Stimulated activated CD4-positive, alpha-beta T cell treated with anti-CD3 and anti-CD28 coated beads, Interleukin-1b, Interleukin-23, amount 100 ng/mL, for 1 hour (primary cell): ENCODE results near the gene ERO1B.

ENCODE experiments used
- DNase-seq, 2 donors: peaks; one replicate each; pipeline ENCODE4 v3.0.0-alpha.2; 2020; ENCODE audit warnings: low read depth in 2 of 2

ERO1B gene

DNA sequence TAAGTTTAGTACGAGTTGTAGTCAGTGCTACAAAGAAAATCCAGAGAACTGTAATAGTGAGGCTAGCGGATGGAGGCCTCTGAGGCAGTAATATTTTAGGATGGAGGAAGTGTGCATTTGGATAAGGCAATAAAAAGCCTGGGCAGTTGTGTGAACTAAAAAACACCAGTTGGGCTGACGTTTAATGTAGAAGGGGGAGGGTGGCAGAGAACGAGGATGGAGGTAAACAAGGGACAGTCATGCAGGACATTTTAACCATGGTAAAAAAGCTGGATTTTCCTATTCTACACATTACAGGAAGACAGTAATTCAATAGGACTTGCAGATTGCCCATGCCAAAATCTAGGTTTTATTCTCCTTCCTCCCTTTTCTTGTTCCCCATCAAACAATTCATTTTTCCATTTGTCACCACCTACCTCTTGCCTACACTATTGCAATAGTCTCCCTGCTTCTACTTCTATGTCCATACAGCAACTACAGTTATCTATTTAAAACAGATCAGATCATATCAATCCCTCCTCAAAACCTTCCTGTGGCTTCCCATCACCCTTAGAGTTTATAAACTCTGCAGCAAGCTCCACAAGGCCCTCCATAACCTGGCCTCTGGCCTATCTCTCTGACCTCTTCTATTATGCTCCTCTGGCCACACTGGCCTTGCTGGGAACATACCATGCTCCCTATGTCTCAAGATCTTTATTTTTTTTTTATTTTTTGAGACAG, 27.7 kb downstream of the ERO1B start:
- DNase-seq: no peak

DNA sequence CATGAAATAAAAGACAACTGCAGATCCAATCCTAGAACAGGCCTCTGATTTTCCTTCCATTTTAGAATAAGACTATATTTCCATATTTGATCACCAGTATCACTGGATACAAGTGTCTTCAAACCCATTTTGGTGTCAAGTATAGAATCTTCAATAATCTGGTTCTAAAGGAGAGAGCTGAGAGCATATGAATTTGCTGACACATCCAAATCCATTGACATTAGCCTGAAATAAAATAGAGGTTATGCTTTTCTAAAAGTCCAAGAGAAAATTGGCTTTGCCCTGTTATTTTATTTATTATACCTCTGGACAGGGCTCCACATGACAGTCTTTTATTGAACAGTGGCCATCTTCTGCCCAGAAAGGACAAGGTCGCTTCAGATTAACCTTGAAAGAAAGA, 28.6 kb downstream of the ERO1B start:
- DNase-seq: no peak

DNA sequence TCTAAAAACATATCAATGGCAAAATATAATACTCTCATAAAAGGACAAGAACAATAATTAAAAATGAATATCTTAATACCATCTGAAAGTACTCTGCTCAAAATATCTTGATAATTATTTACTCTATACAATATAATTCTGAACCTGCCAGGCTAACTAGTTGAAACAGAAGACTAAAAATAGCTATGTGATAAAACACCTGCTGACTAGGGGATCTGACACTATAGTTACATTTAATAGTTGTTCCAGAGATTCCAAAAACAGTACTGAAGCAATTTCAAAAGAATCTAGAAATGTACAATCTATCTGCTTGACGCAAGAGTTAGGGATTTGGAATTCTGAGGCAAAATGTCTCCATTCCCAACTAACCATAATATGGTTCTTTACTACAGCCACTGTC, 30.2 kb downstream of the ERO1B start:
- DNase-seq: no peak

DNA sequence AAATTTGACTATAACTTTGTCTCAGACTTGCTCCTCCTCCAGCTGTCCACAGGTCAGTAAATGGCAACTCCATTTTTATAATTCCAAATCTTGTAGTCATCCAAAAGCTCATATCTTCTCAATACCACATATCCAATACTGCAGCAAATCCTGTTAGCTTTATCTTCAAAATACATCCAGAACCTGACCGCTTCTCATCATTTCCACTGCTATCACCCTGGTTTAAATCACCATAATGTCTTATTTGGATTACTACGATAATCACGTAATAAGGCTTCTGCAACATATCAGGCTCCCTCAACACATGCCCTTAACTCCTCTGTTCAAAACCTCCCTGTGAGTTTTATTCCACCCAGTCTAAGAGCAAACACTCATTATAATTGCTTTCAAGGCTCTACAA, 34.5 kb downstream of the ERO1B start:
- no peak for DNase-seq

DNA sequence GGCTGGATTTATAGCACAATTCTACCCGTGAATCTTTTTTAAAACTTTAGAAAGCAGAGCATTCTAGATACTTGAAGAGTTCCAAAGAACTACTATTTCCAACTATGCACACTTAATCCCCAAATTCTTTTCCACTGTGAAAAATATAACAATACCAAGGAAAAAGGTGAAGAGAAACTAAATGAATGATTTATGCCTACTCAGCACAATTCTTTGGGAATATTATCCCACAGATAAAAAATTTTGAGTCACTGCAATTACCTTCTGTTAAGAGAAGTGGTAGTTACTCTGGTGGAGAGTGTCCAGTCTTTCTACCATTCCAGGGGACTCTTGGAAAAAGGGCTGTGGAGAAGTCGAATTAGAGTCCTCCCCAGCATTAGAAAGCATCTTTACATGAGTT, 39.2 kb downstream of the ERO1B start:
- no peak for DNase-seq

DNA sequence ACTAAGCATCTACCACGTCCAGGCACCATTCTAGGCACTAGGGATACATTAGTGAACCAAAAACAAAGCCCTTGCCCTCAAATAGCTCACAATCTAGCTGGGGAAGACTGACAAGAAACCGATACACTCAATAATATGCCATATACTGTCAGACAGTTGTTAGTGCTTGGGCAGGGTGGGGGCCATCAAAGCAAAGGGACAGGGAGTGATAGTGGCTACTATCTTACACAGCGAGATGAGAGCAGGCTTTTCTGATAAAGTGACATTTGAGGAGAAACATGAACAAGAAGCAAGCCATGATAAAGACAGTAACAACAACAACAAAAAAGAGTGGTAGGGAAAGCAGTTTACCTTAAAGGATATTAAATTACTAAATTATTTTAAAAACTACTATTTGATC, 41.1 kb downstream of the ERO1B start:
- DNase-seq: no peak

DNA sequence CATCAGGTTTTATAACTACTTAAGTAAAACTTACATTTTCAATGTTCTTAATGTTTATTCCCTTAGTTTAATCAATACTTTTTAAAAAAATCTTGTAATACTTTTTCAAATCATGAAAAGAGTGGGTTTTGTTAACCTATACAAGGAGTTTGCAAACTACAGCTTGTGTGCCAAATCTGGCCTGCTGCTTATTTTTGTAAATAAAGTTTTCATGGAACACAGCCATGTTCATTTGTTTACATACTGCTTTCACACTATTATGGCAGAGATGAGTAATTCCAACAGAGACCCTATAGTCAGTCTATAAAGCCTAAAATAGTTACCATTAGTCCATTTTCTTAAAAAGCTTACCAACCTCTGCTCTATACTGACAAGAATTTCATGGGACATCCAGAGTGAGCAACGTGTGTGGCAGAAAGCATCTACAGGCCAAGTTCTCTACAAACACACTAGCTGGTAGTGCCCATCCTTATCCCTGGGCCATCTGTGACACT, 42.6 kb downstream of the ERO1B start:
- no peak for DNase-seq

DNA sequence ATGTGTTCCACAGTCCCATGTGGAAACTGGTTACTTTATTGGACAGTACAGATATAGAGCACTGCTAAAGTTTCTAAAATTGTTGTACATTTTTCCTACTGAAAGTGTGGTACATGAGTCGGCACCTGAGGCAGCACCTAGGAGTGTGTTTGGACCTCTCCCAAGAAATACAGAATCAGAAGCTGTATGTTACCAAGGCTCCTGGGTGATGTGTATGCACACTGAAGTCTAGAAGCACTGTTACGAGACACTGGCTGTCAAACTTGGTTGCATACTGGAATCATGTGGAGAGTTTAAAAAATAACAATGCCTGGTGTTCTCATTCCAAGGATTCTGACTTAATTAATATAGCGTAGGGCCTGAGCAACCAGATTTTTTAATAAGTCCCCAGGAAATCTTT, 46.6 kb downstream of the ERO1B start:
- DNase-seq: no peak

DNA sequence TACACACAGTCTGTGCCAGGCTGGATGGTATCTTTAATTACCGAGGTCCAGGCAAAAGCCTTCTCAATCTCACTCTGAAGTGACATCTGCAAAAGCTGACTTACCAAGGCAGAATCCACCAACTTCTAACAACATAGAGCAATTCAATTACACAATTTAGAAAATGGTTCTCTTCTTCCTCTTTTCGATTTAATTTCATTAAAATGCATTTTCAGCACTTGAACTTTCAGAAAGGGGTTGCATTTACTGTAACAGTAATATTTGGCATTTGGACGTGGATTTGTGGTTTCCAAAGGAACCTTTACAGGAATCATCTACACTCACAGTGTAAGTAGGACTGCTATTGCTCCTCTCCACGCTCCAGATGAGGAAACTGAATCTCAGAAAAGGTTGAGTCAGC, 53.3 kb downstream of the ERO1B start:
- no peak for DNase-seq

DNA sequence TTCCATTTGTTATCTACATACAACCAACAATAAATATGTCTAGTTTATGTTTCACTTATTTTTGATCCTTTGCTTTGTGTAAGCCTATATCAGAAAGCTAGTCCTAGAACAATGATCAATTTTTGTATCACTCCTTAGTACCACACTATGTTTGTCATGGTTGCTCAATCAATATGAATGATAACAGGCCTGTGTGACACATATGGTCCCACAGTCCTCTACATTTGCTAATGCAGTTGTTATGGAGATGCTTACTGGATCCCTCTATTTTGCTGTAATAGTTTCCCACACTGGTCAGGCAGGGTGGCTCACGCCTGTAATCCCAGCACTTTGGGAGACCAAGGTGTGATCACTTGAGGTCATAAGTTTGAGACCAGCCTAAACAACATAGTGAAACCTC, 59.1 kb downstream of the ERO1B start:
- no peak for DNase-seq

DNA sequence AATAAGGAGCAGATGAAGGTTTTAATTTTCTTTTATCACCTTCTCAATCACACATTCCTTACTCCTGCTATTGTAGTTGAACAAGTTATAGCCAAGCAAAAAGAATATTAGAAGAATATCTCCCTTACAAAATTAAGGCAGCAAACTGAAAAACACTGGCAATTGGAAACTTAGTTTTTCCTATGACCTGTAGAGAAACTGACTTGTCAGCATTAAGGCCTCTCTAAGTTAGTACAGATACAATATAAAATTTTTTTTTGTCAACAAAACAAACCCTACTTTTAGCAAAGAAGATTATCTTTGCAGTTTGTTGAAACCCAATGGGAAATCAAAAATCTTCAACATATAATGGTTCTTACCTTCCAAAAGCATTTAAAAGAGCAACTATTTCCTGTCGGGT, 61.3 kb downstream of the ERO1B start:
- no peak for DNase-seq

DNA sequence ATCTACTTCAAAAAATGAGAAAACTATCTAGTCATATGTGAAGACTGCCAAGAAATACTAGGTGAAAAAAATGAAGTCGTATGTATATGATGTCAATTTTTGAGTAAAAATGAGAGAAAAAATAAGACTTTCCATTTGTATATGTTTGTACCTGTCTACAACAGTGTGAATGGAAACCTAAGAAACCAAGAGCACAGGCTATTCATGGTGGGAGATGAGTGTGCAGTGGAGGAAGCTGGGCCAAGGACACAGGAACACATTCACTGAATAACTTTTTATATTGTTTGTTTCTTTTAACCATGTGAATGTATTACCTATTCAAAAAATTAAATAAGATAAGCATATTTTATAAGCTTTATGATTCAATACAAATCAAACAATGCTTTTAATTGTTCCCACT, 67.0 kb downstream of the ERO1B start:
- DNase-seq: no peak

DNA sequence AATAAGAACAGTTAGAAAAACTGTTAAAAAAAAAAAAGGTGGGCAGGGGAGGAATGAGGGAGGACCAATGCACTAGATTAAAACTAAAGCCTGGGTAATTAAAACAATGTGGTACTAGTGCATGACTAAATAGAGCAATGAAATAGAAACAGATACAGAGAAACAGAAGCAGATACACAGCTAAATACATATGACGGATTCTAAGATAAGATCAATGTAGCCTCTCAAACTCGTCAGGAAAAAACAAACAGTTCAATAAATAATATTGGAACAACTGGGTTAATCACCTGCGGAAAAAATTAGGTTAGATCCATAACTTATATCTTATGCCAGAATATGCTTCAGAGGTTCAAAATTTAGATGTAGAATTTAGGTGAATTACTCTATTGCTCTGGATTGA, 68.2 kb downstream of the ERO1B start:
- DNase-seq: no peak

DNA sequence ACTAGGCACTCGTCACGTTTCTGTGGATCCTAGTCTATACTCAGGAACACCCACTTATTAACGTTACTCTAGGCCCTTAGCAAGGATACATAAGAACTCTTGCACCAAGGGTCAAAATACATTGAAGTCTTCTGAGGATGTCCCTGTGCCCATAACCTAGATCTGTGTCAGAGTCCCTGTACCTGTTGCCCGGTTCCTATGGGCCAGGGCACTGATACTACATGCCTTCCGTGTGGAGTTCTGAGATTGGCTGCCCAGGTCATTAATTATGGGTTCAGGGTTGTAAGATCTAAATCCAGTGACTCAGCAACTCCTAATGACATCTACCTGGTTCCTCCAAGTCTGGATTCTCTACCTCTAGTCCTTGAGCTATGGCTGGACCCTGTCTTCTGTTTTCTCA, 69.9 kb downstream of the ERO1B start:
- DNase-seq: no peak

DNA sequence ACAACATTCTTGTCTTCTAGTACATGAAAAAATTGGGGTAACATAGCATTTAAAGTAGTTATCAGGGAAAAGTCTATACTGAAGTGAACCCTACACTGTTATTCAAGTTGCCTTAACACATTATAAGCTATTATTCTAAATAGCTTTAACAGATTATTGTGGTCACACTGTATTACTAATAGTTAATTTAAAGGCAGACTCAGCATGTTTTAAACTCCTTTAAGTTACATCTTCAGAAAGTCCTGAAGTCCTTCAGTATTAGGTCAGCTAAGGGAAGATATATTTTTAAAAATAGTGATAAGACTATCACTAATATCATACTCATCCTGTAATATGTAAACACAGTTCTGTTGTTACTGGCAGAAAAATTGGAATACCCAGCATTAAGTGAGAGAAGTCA, 72.0 kb downstream of the ERO1B start:
- no peak for DNase-seq

DNA sequence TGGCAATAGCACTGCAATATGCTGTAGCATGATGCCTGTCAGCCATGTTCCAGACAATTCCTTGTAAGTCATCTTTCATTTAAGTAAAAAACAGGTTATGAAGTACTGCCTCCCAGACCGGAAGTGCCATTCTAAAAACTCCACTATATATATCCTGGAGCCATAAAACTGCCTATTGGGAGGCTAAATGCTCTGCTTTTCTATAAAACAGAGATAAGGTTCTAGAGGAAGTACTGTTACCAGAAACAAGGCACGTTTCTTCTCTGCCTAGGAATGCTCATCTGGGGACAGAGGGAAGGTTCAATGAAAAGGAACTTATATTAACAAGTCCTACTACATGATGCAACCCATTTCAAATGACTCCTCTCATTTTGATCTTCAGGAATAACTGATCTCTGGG, 72.6 kb downstream of the ERO1B start:
- DNase-seq: no peak

DNA sequence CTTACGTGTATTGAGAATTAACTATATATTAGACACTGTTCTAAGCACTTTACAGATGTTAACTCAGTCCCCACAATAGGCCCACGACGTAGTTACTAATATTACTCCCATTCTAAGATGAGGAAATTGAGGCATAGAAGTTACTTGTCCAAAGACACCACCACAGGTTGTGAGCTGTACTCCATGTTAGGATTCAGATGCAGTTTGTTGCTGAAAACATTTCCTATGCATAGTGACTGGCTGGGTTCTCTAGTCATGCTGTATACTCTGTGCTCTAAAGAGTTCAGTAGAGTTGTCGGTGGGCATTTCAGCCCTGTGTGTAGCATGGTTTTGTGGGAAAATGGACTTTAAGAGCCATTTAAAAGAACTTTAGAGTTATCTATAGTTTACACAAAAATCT, 74.2 kb downstream of the ERO1B start:
- no peak for DNase-seq

DNA sequence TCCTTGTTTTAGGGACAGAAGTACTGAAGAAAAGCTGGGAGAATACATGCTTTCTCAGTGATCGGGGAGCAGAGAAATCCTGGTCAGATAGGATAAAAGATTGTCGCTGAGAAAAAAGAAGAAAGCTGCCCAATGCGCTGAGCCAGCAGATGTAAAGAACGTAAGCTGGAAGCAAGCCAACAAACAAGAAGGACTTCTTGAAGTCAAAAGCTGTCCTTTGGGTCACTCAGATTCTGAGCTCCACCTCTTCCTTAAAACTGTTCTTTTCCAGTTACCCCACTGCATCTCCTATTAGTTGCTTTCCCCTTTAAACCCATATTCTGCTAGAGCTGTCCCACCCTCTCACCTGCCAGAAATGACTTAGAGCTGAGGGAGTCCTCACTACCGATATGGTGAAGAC, 74.6 kb downstream of the ERO1B start:
- no peak for DNase-seq

DNA sequence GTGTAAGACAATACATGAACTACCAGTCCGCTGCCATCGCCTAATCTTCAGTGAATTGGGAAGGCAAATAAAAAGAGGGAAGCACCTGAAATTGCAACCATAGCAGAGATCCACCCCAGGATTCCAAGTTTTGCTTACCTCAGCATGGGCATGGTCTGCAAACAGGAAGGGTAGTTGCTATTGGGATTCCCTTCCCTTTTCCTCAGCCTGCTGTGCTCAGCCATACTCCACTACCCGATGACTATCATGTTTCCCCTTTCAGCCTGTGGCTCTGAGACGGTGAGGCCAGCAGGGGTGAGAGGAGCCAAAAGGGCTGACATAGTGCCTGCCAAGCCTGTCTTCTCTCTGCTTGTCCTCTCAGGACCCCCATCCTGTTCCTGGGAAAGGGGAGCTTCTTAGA, 75.2 kb downstream of the ERO1B start:
- no peak for DNase-seq

DNA sequence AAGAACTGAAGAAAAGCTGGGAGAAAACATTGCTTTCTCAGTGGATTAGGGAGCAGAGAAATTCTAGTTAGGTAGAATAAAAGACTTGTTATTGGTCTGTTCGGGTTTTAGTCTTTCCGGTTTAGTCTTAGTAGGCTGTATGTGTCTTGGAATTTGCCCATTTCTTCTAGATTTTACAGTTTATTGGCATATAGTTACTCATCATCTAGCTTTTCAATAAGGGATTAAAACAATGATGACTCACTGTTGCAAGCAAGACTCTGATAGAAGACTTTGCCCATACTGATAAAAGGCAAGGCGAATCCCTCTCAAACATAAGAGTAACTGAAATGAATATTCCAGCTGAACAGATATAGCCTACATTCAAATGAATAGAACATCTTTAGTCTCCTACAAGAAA, 77.1 kb downstream of the ERO1B start:
- DNase-seq: no peak

DNA sequence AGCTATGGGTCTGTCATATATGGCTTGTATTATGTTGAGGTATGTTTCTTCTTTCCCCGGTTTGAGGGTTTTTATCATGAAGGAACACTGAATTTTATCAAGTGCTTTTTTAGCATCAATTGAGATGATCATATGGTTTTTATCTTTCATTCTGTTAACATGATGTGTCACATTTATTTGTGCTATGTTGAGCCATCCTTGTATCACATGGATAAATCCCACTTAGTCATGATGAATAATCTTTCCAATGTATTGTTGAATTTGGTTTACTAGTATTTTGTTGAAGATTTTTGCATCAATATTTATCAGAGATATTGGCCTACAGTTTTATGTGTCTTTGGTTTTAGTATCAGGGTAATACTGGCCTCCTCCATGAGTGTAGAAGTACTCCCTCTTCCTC, 77.7 kb downstream of the ERO1B start:
- DNase-seq: no peak

DNA sequence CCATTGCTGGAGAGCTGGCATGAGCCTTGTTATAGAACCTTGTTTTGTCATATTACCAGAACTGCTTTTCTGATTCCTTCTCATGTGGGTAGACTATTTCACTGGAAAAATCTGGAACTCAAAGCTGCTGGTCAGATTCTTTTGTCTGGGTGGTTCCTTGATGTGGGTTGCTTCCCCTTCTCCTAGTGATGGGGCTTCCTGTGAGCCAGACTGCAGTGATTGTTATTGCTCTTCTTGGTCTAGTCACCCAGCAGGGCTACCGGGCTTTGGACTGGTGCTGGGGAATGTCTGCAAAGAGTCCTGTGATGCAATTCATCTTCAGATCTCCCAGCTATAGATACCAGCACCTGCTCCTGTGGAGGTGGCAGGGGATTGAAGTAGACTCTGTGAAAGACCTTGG, 80.0 kb downstream of the ERO1B start:
- no peak for DNase-seq

DNA sequence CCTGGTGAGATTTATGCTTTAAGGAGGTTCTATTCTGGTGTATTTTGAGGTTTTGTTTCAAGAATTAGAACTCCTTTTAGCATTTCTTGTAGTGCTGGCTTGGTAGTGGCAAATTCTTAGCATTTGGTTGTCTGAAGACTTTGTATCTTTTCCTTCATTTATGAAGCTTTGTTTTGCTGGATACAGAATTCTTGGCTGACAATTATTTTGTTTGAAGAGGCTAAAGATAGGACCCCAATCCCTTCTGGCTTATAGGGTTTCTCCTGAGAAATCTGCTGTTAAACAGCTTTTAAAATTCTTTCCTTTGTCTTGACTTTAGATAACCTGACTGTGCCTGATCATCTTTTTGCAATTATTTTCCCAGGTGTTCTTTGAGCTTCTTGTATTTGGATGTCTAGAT, 80.8 kb downstream of the ERO1B start:
- no peak for DNase-seq

DNA sequence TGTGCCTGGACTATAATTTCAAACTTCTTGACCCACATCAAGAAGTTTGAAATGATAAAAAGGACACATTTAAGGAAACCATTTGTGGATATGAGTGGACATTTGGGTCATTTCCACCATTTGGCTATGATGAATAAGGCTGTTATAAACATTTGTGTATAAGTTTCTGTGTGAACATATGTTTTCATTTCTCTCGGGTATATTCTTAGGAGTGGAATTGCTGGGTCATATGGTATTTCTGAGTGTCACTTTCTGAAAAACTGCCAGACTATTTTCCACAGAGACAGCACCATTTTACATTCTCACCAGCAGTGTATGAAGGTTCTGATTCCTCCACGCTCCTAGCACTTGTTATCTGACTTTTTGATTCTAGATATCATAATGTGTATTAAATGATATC, 88.6 kb downstream of the ERO1B start:
- no peak for DNase-seq
